NCI-H82 treated with DMSO at 0.1 percent for 48 hours (cell line): ENCODE data around the gene RAB43.

Source experiments
- DNase-seq: peaks from one replicate; lab custom pipeline; 2025; ENCODE audit not compliant: unreplicated experiment; lab: John Stamatoyannopoulos, UW

RAB43 gene

GRCh38 chr3:129039271-129040038, 82.1 kb downstream of the RAB43 start:
- no peak for DNase-seq

DNA sequence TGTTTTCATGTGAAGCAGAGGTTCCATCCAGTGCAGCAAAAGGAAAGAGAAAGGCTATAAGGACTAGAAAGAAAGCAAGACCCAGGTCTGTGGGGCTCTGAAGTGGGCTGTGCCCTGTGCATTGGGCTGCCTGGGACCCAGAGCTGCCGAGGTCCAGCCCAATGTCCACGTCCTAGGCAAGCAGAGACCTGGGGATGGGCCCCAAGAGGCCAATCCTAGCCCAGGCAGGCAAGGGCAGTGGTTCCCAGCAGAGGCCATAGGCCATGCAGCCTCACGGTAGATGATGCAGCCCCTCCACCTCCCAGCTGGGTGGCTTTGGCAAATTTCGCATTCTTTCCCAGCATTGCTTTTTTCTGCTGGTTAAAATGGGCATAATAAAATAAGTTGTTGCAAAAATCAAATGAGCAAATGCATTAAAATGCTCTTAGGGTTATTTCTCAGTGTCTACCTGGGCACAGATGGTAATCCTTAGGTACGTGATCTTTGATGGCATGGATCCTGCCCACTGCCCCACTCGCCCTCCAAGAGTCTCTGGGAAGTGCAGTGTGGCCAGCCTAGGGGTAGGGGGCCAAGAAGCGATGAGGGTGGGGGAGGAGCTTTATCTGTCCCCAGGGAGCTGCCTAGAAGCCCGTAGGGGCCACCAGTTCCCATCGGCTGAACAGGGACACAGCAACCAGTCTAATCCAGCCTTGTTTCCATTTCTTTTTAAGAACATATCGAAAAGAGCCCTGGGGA, 83.3 kb downstream of the RAB43 start:
- DNase-seq: no peak
